GM12873 (cell line): ENCODE measurements around the gene SLC39A13.

Source experiments
- TF ChIP-seq, protein P1 (sequence below): IDR thresholded peaks from 2 replicates; pipeline ENCODE4 v1.5.1; 2012; ENCODE audit warnings: low read depth, mild to moderate bottlenecking, moderate library complexity, low read length, control low read depth; ENCODE audit not compliant: insufficient read depth; ENCODE audit errors: missing control alignments

The SLC39A13 gene

DNA sequence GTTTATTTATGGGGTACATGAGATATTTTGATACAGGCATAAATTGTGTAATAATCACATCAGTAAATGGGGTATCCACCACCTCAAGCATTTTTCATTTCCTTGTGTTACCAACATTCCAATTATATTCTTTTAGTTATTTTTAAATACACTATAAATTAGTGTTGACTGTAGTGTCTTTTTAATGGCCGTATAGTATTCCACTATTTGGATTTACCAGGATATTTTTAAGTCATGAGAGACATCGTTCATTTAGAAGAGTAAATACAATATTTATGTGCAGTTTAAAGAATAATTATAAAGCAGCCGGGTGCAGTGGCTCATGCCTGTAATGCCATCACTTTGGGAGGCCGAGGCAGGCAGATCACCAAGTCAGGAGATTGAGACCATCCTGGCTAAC, 23.9 kb upstream of the SLC39A13 start:
- TF ChIP-seq, protein P1, sequence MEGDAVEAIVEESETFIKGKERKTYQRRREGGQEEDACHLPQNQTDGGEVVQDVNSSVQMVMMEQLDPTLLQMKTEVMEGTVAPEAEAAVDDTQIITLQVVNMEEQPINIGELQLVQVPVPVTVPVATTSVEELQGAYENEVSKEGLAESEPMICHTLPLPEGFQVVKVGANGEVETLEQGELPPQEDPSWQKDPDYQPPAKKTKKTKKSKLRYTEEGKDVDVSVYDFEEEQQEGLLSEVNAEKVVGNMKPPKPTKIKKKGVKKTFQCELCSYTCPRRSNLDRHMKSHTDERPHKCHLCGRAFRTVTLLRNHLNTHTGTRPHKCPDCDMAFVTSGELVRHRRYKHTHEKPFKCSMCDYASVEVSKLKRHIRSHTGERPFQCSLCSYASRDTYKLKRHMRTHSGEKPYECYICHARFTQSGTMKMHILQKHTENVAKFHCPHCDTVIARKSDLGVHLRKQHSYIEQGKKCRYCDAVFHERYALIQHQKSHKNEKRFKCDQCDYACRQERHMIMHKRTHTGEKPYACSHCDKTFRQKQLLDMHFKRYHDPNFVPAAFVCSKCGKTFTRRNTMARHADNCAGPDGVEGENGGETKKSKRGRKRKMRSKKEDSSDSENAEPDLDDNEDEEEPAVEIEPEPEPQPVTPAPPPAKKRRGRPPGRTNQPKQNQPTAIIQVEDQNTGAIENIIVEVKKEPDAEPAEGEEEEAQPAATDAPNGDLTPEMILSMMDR: no peak

DNA sequence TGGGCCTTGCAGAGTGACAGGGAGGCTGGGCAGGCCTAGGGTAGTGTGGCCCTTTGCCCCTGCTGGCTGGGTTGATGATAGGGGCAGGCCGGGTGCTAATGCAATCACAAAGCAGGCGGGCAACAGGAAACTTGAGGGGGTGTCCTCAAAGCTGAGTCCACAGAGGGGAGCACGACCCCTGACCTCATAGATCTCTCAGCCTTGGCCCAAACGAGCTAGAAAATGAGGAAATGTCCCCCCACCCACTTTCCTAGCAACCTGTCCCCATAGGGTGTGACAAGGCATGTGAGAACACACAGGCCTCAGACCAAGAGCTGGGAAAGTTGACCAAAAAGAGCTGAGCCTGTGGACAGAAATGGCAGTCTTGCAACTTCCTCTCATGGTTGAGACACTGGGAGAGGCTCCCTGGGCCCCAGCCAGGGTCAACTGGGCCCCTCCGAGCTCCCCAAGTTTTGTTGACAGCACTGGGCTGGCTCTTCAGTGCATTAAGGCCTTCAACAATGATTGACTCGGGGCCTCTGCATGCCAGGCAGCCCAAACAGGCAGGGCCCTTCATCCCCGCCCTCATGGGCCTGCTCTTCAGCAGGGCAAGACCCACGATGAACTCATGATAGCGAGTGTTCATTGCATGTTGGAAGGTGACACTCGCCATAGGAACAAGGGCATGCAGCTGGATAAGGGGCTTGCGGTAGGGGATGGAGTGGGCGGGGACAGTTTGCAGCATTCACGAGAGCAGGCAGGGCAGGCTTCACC, 20.3 kb upstream of the SLC39A13 start:
- TF ChIP-seq, protein P1: no peak

DNA sequence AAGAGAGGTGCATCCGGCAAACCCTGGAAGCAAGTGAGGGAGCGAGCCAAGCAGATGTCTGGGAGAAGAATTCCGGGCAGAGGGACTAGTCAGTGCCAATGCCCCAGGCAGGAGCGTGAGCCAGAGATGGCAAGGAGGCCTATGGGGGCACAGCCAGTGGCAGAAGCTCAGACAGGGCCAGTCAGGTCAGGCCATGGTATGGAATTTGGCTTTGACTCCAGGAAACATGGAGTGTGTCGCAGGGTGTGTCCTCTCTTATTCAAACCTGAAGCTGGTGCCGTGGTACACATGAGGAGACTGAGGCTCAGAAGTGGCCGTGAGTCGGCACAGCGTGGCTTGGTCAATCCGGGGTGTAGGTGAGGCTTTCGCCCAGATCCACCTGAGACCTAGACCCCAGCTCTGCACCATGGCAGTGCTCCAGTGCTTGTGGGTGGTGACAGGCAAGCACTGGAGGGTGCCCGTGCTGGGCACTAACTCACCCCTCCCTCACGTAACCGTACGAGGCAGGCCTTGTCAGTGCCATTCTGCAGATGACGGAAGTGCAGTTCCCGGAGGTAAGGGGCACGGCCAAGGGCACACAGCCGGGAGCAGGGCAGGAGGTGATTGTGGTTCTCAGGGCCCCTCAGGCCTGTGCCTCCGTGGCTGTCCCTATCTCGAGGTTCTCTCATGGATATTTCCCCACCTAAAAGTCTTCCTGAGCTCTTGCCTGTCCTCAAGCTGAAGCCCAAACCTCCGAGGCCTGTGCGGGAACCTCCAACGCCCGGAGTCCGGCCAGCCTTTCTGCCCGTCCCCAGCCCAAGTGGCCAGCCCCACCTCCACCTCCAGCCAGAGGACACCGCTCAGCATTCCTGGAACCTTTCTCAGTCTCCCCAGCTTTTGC, 19.5 kb upstream of the SLC39A13 start:
- TF ChIP-seq, protein P1: no peak

DNA sequence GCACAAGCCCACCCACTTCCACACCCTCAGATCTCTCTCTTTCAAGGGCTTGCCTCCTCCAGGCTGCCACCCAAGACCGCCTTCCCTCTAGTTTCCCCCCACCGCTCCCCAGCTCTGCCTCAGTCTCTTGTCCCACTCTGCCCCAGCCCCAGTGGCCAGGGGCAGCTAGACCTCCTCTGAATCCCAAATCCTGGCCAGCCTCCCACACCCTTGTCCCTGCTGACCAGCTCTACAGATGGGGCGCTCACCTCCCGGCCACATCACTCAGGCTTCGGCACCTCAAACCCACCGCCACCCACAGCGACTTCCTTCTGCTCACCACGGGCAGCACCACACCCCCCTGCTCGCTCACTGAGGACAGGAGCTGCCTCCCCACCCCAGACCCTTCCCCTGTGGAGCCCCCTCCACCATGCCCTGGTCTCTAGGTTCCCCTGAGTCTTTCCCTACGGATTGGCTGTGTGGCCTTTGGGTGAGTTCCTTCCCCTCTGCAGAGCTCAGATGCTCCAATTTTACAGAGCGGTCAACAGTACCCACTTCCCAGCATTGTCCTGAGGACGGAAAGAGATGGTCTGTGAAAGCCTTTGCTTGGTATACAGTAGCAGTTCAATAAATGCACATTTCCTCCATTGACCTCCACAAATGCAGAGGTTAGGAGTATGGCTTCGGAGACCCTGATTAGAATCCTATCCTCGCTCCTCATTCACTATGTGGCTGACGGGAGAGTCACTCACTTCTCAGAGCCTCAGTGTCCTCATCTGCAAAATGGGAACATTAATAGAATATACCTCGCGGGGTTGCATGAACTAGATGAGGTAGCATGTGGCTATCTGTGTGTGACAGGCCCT, 18.6 kb upstream of the SLC39A13 start:
- TF ChIP-seq, protein P1: no peak

DNA sequence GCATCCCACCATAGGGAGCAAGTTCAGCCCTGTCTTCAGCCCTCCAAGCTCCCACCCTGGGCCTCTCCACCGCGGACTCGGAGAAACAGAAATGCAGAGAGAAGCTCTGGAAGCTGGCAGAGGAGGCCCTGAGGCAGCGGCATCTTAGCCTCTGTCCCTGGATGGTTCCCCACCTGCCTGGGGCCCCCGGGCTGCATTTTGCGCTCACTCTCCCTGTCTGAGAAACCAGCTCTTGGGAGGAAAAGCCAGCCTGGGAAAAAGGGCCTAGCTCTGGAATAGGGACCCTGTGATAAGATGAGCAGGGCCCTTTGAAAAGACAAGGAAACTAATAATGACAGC, 18.0 kb upstream of the SLC39A13 start:
- TF ChIP-seq, protein P1: no peak

DNA sequence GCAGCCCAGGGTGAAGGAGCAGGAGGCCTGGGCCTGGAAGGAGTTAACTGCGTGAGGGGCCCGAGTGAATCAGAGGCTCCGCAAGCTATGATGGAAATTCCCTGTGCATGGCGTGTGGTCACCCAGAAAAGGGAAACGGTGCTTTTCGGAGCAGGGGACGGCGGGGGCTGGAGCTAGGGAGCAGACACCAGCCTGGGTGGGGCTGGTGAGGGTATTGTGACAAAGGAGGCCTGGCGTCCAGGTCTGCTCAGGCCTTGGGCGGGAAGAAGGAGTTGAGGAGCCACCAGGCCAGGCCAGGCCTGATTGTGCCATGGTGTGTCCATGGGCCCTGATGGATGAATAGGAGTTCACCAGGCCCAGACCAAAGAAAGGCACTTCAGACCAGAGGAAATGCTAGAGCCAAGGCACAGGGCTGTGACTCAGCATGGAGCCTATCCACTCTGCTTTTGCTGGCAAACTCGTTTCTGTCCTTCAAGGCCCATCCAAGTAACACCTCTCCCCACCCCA, 17.3 kb upstream of the SLC39A13 start:
- TF ChIP-seq, protein P1: no peak
